Activated CD8-positive, alpha-beta memory T cell treated with anti-CD3 and anti-CD28 coated beads for 1 hour (primary cell): ENCODE data around the gene DIP2A.
"Not testable (repeated sequence)": the region's sequence is repeated elsewhere in the genome, so short reads cannot be mapped to it uniquely, and the experiment has no call there.

Source experiments
- DNase-seq, 2 donors: peaks; one replicate each; pipeline ENCODE4 v3.0.0-alpha.2; 2020; ENCODE audit warnings: low read depth in 1 of 2; ENCODE audit errors: extremely low read depth in 1 of 2

Gene DIP2A

GRCh38 chr21:46448108-46448507 lies 10.6 kb upstream of the DIP2A start:
- DNase-seq = no peak

GRCh38 chr21:46448855-46449254 lies 9.8 kb upstream of the DIP2A start:
- DNase-seq = not testable (repeated sequence)

GRCh38 chr21:46452710-46453109 lies 6.0 kb upstream of the DIP2A start:
- no peak for DNase-seq

GRCh38 chr21:46454142-46454541 lies 4.5 kb upstream of the DIP2A start:
- no peak for DNase-seq

- no peak for DNase-seq
Observed at GRCh38 chr21:46454634-46455390, 3.9 kb upstream of the DIP2A start.

GRCh38 chr21:46455575-46456385 lies 2.9 kb upstream of the DIP2A start:
- no peak for DNase-seq

- DNase-seq = no peak
Observed at GRCh38 chr21:46456750-46457149, 1.9 kb upstream of the DIP2A start.

- no peak for DNase-seq
Observed at GRCh38 chr21:46457801-46458314, 833 bp upstream of the DIP2A start.

GRCh38 chr21:46459024-46459355 lies 299 bp downstream of the DIP2A start:
- DNase-seq = no peak

GRCh38 chr21:46459356-46460112 lies 843 bp downstream of the DIP2A start:
- peak in 1 of 2 donors; percentile 4 for DNase-seq

GRCh38 chr21:46461909-46462308 lies 3.2 kb downstream of the DIP2A start:
- no peak for DNase-seq

GRCh38 chr21:46465153-46465552 lies 6.5 kb downstream of the DIP2A start:
- not testable (repeated sequence) for DNase-seq

GRCh38 chr21:46465651-46466050 lies 7.0 kb downstream of the DIP2A start:
- no peak for DNase-seq

- no peak for DNase-seq
Observed at GRCh38 chr21:46468108-46468774, 9.6 kb downstream of the DIP2A start.

GRCh38 chr21:46469275-46469674 lies 10.6 kb downstream of the DIP2A start:
- no peak for DNase-seq

GRCh38 chr21:46471514-46471913 lies 12.8 kb downstream of the DIP2A start:
- DNase-seq = no peak

GRCh38 chr21:46472246-46472645 lies 13.6 kb downstream of the DIP2A start:
- no peak for DNase-seq

GRCh38 chr21:46474382-46474781 lies 15.7 kb downstream of the DIP2A start:
- DNase-seq = no peak

GRCh38 chr21:46475296-46475695 lies 16.6 kb downstream of the DIP2A start:
- no peak for DNase-seq

GRCh38 chr21:46477765-46478164 lies 19.1 kb downstream of the DIP2A start:
- DNase-seq = no peak

- no peak for DNase-seq
Observed at GRCh38 chr21:46478910-46479309, 20.2 kb downstream of the DIP2A start.
